Vagina (tissue), 2 donors: ENCODE data around the gene KCNN3. TPM values are rescaled to one million over a fixed set of nuclear protein-coding genes. Genes with fewer than 3 reads are reported as not detected.
A peak's percentile ranks its signal among the peaks of the same experiment; 100 is the strongest.

Experiments used
- DNase-seq, 2 donors: peaks; one replicate each; pipeline ENCODE4 v3.0.0-alpha.2; 2017; ENCODE audit errors: extremely low spot score in 2 of 2
- H3K27ac ChIP-seq: fragments of 200-600 bp; sonication (generic); one replicate; pipeline ENCODE4 v1.5.1; 2019
- H3K27me3 ChIP-seq: fragments of 200-600 bp; sonication (generic); one replicate; pipeline ENCODE4 v1.5.1; 2019
- H3K36me3 ChIP-seq, 2 donors: fragments of 200-600 bp; sonication (generic); one replicate each; pipeline ENCODE4 v1.5.1; 2017 to 2019
- H3K4me1 ChIP-seq: fragments of 200-600 bp; sonication (generic); one replicate; pipeline ENCODE4 v1.5.1; 2019
- H3K4me3 ChIP-seq, 2 donors: fragments of 200-600 bp; sonication (generic); 1 replicate in 1 of 2; 2 replicates in 1 of 2; pipeline ENCODE4 v1.5.1; 2016 to 2019
- H3K9me3 ChIP-seq: fragments of 200-600 bp; sonication (generic); one replicate; pipeline ENCODE4 v1.5.1; 2019
- CTCF ChIP-seq, 3 experiments: fragments of 450-650 bp in 2 of 3; fragments of 200-600 bp in 1 of 3; sonication (generic) in 1 of 3; IDR thresholded peaks; one replicate each; pipeline ENCODE4 v1.5.1; 2017 to 2019; ENCODE audit warnings: antibody characterized with exemption in 3 of 3, mild to moderate bottlenecking in 2 of 3, moderate library complexity in 2 of 3
- POLR2A ChIP-seq, 2 donors: fragments of 450-650 bp; IDR thresholded peaks; one replicate each; pipeline ENCODE4 v1.6.1; 2017; ENCODE audit warnings: antibody characterized with exemption in 2 of 2, mild to moderate bottlenecking in 2 of 2, moderate library complexity in 2 of 2
- POLR2AphosphoS5 ChIP-seq, 2 donors: sonication (generic); formaldehyde crosslinking; IDR thresholded peaks; one replicate each; pipeline ENCODE4 v1.9.0; 2017; ENCODE audit warnings: antibody characterized with exemption in 2 of 2, mild to moderate bottlenecking in 2 of 2, low read depth in 1 of 2; ENCODE audit not compliant: insufficient read depth in 1 of 2
- intact Hi-C: fragments of 100-400 bp; cut with DNase I; formaldehyde crosslinking; loops from one replicate; pipeline ENCODE4 v1.15.1; 2023
- total RNA-seq: library from RNA; depleted of rRNA; stranded (reverse); fragments of >200 nt; gene quantifications from one replicate; pipeline ENCODE4 v1.2.3, GENCODE V29; 2016

The KCNN3 gene
- total RNA-seq, 1 donor from 2014 or later = 7.4 TPM

GRCh38 chr1:154752273-154753030 lies 117.6 kb downstream of the KCNN3 start:
- Histone ChIP-seq H3K27ac (peak overlapping the region; percentile 29), H3K4me1 (peaks cover 15% of the 10 kb centered on the region), H3K27me3 (no peaks in the 10 kb centered on the region), H3K36me3 (no peaks in the 10 kb centered on the region), H3K4me3 (no peak overlapping the region), H3K9me3 (no peaks in the 10 kb centered on the region)
- DNase-seq = no peak
- intact Hi-C loops = no loop called here
- TF ChIP-seq POLR2AphosphoS5 (IDR thresholded peaks at IDR 0.05; ENCODE audit: insufficient read depth in 1 of 2, low read depth in 1 of 2) (no peak), POLR2A (IDR thresholded peaks at IDR 0.05) (no peak), CTCF (IDR thresholded peaks at IDR 0.05) (no peak)

DNA sequence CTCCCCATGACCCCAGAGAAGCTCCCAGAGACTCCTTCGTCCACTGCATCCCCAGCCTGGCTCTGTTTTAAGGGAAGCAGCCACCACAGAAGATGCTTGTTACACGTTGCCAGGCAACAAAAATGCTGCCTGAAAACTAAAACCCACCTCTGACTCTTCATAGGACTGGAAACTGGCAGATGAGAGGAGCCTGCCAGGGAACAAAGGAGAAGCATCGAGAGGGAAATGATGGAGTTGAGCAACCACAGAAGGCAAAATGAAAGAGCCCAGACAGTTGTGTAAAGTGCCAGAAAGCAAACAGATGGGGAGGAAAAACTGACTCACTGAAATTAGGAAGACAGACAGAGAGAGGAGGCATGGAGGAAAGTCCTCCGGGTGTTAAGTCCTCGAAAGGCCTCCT lies 118.4 kb downstream of the KCNN3 start:
- Histone ChIP-seq H3K4me3 (no peak overlapping the region), H3K27me3 (no peaks in the 10 kb centered on the region), H3K9me3 (no peaks in the 10 kb centered on the region), H3K36me3 (no peaks in the 10 kb centered on the region), H3K27ac (no peak overlapping the region), H3K4me1 (peaks cover 21% of the 10 kb centered on the region)
- intact Hi-C loops = no loop called here
- peak in 1 of 2 donors; percentile 95 for DNase-seq
- TF ChIP-seq POLR2A (IDR thresholded peaks at IDR 0.05) (no peak), CTCF (IDR thresholded peaks at IDR 0.05) (no peak), POLR2AphosphoS5 (IDR thresholded peaks at IDR 0.05; ENCODE audit: insufficient read depth in 1 of 2, low read depth in 1 of 2) (peak in 1 of 2 donors; percentile 66)

- no peak for DNase-seq
Observed at GRCh38 chr1:154750681-154751665, 119.1 kb downstream of the KCNN3 start.

GRCh38 chr1:154749078-154749760 lies 120.9 kb downstream of the KCNN3 start:
- intact Hi-C loops = no loop called here
- no peak overlapping the region for H3K27ac ChIP-seq
- peak in 1 of 2 donors; percentile 81 for DNase-seq
- no peaks in the 10 kb centered on the region for H3K9me3 ChIP-seq
- TF ChIP-seq POLR2A (IDR thresholded peaks at IDR 0.05) = no peak
- TF ChIP-seq POLR2AphosphoS5 (IDR thresholded peaks at IDR 0.05; ENCODE audit: insufficient read depth in 1 of 2, low read depth in 1 of 2) = no peak
- TF ChIP-seq CTCF (IDR thresholded peaks at IDR 0.05) = no peak
- H3K36me3 ChIP-seq = no peaks in the 10 kb centered on the region
- H3K4me3 ChIP-seq = no peak overlapping the region
- H3K4me1 ChIP-seq = peaks cover 21% of the 10 kb centered on the region
- no peaks in the 10 kb centered on the region for H3K27me3 ChIP-seq

More at GRCh38 chr1:154750681-154751665, 119.1 kb downstream of the KCNN3 start:
- peaks cover 21% of the 10 kb centered on the region for H3K4me1 ChIP-seq
- H3K9me3 ChIP-seq = no peaks in the 10 kb centered on the region
- H3K4me3 ChIP-seq = no peak overlapping the region
- TF ChIP-seq POLR2A (IDR thresholded peaks at IDR 0.05) (no peak), POLR2AphosphoS5 (IDR thresholded peaks at IDR 0.05; ENCODE audit: insufficient read depth in 1 of 2, low read depth in 1 of 2) (no peak), CTCF (IDR thresholded peaks at IDR 0.05) (no peak)
- no peaks in the 10 kb centered on the region for H3K36me3 ChIP-seq
- intact Hi-C loops = no loop called here
- no peaks in the 10 kb centered on the region for H3K27me3 ChIP-seq
- no peak overlapping the region for H3K27ac ChIP-seq
